NCI-H510A treated with DMSO at 0.1 percent for 48 hours (cell line): ENCODE data around the gene USO1.
"Not testable (repeated sequence)": the region's sequence is repeated elsewhere in the genome, so short reads cannot be mapped to it uniquely, and the experiment has no call there.

Experiments
- DNase-seq: peaks from one replicate; lab custom pipeline; 2025; lab: John Stamatoyannopoulos, UW

Gene USO1

DNA sequence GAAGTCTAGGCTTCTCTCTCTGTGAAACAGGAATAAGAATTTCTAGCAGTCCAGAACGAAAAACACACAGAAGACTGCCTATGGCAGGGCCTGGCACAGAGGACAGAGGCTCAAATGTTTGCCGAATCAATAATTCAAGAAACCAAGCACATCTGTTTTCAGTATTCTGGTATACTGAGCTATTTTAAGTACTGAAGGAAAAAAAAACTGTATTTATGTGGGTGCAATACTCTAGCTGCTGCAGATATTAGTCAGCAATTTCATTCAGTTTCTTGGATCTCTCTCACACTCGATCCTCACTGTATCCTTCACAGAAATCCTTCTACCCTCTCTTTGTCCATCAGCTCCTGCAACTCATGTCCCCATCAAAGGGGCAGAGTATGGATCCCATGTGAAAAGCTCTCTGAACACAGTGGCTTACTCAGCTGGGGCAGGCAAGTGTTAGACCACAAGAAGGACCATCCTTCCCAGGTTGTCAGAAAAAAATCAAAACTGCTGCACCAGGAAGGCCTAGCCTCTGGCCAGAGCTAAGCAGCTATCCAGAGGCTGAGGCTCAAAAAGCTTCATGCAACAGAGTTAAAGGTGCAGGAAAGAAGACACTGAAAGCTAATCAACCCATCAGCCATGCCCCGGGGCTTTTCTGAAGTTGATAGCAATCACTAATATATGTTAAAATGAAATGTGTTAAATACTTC, 9.1 kb upstream of the USO1 start:
- no peak for DNase-seq

DNA sequence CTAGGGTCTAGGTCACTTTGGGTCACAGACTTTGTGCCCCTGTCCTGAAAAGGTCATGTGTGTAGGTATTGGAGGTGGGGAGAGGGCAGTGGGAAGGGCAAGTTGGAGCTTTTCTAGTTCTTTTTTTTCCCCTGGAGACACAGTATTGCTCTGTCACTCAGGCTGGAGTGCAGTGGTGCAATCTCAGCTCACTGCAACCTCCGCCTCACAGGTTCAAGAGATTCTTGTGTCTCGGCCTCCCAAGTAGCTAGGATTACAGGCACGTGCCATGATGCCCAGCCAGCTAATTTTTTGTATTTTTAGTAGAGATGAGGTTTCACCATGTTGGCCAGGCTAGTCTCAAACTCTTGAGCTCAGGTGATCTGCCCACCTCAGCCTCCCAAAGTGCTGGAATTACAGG, 8.3 kb upstream of the USO1 start:
- DNase-seq, result not testable (repeated sequence)

DNA sequence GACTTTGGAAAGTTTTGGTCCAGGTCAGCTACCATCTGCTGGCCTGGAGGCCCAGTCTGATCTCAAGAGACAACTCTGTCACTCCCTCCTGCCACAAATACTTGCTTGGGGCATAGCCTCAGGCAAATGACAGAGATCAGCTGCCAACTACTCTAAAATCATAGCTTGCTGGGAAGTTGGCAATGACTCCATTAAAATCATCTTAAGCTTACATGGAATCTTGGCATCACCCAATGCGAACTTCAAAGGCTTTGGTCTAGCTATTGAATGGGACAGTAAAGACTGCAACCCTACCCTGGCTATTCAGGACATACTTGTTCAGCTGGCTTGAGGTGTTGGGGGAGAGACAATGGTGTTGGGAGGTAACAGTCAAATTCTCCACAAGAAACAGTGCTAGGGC, 7.0 kb upstream of the USO1 start:
- no peak for DNase-seq

DNA sequence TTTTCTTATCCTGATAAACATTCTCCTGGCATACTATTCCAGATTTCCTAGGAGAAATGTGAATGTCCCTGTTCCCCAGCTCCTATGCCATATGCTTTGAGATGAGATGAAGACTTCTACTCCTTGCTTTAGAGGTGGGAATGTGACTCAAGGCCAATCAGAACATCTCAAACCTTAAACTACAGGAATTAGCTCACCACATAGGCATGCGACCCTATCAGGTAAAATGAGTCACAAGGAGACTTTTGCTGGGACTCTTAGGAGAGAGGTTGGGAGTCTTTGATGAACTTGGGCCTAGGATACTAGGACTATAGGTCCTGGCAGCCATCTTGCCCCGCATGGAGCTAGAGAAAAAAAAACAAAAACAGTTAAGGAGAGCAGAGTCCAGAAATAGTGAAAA, 5.8 kb upstream of the USO1 start:
- DNase-seq, result no peak

DNA sequence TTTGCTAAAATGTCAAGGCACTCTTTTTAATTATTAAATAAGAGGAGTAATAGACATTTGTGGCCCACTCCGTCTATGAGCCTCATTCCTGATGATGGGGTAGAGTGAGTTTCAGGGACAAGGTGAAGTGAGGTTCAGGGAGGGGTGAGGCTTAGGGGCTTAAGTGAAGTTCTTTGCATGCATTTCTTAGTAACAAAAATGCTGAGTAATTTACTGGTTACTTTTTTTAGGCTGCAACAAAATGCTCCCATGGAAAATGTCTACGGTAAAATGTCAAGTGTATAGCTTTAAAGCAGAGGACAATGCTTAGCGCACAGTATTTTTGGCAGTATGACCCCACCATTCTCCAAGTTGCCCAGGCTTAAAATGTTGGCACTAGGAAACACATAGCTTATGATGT, 2.0 kb upstream of the USO1 start:
- DNase-seq, result no peak

DNA sequence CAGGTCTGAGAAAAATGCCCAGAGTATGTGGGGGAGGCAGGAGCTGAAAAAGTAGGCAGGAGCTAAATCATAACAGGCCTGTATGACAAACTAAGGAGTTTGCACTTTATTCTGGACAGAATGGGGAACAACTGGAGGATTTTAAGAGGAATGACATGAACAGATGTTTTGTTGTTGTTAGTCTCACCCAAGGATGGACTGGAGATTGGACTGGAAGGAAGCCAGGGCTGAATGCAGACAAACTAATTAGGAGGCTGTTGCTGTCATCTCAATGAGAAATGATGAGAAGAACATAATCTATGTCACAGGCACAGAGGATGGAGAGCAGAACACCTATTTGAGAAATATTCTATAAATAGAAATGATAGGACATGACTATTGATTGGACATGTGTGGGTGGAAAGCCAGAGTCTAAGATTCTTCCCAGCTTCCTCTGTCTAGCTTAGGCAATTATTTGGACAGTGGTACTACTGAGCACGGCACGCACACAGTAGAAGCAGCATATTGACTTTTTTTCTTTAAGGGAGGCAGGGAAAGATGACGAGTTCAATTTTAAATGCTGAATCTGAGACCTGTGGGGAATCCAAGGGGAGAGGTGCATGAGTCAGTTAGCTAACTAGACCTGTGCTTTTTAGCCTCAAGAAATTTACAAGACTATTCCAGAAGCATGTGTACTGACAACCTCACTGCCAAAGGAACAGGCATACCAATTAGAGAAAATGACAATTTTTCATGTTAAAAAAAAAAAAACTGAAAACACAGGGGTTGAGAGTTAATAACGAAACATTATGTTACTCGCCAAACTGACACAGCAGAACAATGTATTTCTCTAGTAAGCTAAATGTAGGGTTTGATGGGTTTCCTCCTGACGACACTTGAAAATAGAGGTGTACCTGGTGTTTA, 963 bp upstream of the USO1 start:
- DNase-seq, result no peak

DNA sequence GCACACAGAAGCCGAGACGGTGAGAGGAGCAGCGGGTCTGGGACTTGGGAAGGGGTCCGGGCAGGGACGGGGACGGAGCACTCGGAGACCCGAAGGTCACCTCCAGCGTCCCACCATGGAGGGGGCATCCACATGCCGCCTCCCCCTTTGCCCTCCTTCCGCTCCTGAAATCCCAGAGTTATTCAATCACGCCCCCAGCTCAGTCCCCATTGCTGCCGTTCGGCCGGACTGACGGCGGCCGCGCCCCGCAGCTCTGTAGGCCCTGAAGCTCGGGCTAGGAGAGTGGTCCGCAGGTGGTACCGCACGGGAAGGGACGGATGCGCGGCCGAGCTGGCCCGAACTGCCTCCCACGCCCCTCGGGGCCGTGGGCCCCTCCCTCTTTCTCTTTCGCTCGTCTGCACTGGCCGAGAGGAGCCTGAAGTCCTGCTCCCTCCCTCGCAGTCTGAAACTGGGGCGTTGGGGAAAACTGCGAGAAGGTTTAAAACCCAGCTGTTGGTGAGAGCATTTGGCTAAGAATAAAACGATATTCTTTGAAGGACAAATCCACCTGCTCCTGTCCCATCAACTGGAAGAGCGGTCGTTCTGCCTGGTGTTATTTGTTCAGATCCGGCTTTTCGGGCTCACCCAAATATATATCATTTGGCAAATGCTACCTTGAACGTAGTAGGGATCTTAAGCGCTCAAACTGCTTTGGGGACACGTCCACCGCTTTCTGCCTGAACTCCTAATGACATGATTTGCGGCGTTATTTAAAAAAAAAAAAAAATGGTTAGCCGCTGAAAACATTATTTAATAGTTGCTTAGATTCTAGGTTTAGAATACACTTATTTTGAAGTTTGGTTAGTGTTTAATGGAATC, 719 bp downstream of the USO1 start:
- peak; percentile 49 for DNase-seq

DNA sequence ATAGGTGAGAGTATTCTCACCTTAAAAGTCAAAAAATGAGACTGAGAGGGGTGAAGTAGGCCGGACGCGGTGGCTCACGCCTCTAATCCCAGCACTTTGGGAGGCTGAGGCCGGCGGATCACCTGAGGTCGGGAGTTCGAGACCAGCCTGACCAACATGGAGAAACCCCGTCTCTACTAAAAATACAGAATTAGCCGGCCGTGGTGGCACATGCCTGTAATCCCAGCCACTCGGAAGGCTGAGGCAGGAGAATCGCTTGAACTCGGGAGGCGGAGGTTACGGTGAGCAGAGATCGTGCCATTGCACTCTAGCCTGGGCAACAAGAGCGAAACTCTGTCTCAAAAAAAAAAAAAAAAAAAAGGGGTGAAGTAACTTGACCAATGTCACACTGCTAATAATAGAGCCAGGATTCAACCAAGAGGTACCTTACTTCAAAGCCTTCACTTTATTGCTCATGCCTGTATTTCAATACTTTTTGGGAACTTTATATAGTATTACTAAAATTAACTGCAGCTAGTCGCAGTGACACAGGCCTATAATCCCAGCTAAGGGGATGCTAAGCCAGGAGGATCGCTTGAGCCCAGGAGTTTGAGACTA, 1.7 kb downstream of the USO1 start:
- DNase-seq, result not testable (repeated sequence)

DNA sequence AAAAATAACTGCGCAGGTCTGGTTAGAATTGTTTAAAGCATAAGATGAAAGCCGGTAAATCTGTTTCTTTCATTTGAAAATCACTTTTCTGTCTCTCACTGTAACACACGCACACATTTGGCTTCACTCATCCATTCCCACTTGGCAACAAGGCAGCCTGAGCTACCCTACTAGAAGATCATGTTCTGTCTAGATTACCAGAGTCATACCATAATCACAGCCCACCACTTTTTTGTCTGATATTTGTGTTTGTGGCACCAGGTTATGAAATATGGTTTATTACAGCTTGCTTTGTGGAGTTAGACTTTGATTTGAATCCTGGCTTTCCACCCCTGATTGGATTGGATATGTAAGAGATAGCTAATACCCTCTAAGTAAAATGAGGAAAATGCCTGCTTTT, 2.2 kb downstream of the USO1 start:
- DNase-seq, result no peak

DNA sequence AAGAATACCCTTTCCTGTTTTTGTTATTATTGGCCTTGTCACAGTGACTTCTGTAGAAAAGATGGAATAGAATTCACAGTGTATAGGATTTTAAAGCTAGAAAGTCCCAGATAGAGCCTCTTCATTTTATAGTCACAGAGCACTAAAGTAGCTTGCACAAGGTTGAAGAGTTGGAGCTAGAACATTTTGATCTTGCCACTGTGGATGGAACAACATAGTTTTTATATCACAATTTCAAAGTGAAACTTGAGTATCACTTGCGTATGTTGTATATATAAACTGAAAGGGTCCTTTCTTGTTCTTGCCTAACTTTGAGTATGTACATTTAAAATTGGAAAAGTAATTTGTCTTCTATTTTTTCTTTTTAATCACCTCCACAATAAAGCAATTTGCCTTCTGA, 2.7 kb downstream of the USO1 start:
- DNase-seq, result no peak

DNA sequence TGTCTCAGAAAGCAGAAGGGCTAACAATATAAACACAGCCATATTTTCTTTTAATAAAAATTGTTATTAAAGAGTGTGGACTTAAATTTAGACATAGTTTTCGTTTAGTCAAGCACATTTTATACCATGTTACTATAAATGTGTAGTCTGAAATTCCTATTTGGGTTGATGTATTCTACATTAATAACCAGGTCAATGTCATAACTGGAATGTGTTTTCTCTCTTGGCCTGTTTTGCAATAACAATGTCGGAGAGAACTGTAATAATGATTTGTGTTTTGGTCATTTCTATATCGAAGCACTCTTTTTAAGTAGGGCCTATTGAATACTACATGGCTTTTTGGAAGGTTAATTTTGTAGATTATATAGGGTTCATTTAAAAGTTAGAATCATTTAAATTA, 5.5 kb downstream of the USO1 start:
- no peak for DNase-seq

DNA sequence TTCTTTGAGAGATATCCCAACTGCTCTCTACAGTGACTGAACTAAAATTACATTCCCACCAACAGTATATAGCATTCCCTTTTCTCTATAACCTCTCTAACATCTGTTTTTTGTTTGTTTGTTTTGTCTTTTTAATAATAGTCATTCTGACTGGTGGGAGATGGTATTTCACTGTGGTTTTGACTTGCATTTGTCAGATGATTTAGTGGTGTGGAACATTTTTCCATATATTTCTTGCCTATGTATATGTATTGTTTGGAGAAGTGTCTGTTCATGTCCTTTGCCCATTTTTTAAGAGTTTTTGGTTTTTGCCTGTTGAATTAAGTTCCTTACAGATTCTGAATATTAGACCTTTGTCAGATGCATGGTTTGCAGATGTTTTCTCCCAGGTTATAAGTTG, 9.0 kb downstream of the USO1 start:
- DNase-seq, result no peak

DNA sequence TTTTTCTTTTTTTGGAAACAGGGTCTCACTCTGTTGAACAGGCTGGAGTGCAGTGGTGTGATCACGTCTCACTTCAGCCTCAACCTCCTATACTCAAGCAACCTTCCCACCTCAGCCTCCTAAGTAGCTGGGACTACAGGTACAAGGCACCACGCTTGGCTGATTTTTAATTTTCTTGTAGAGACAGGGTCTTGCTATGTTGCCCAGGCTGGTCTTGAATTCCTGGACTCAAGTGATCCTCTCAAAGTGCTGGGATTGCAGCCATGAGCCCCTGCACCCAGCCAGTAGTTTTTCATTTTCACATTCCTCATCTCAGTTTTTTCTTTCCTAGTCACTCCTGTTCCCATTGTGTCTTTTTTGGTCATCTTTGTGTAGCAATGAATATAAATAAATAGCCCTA, 11.1 kb downstream of the USO1 start:
- DNase-seq, result no peak

DNA sequence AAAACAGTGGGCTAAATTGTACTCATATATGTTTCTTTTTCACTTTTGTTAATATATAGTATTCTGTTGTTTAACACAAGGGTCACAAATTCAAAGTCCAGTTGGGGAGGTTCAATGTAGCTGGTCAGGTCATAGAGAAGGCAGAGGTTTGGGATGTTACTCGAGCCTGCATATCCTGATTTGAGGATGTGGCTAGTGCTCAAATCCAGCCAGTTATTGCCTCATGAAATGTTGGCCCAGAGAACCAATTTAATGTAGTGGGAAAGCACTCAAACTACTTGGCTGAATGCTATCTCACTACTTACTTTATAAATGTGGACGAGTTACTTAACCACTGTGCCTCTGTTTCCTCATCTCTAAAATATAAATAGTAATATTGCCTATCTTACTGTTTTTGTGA, 12.5 kb downstream of the USO1 start:
- no peak for DNase-seq

DNA sequence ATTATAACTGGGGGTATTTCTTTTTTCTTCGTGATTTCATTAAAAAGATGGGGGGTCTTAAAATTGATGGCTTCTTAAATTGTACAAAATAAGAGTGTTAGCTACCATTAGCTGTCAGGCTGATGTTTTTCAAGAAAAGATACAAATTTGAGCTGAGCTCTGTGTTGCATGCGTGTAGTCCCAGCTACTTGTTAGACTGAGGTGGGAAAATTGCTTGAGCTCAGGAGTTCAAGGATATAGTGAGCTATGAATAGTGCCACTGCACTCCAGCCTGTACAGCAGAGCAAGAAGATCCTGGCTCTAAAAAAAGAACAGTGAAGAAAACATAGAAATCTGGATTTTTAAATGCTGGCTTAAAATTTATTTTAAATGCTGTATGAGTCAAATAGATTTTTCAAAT, 13.0 kb downstream of the USO1 start:
- no peak for DNase-seq

DNA sequence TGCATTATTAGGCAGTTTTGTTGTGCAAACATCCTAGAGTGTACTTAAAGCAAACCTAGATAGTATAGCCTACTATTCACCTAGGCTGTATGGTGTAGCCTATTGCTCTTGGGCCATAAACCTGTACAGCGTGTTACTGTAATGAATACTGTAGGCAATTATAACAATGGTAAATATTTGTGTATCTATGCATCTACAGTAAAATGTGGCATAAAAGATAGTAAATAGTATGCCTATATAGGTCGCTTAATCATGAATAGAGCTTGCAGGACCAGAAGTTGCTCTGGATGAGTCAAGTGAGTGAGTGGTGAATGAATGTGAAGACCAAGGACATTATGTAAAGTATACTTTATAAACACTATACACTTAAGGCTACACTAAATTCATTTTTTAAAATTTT, 16.6 kb downstream of the USO1 start:
- peak; percentile 13 for DNase-seq

DNA sequence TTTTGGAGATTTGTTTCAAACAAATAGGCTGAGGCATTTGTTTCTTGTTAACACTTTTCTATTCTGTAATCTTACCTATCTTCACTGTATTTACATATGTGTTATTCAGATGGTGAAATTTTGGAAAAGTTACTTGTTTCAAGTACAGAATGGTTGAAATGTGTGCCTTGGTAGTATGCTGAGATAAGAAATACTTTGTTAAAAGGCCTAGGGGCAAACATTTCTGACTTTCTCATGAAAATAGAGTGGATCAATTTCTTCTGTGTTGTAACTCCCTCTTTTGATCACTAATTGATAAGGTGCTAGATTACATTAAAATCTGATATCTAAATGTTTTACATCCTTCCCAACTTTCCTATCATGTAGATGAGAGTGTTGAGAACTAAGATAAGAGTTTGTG, 18.1 kb downstream of the USO1 start:
- DNase-seq, result no peak

DNA sequence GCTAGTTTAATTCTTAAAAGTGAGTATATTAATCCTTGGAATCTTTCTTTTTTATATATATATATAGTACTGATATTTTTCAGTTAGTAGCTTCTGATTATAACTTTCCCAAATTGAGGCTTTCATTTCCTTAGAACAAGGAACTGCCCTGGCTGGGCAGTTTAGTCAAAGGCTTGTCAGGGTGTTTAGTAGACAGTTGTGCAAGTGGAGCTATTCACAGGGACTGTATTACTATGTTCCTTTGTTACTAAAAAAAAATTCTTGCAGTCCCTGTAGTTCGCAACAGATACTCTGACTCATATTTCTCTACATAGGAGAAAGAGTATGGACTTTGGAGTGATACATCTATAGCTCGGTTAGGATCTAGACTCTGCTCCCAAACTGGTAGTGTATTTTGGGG, 20.8 kb downstream of the USO1 start:
- no peak for DNase-seq

DNA sequence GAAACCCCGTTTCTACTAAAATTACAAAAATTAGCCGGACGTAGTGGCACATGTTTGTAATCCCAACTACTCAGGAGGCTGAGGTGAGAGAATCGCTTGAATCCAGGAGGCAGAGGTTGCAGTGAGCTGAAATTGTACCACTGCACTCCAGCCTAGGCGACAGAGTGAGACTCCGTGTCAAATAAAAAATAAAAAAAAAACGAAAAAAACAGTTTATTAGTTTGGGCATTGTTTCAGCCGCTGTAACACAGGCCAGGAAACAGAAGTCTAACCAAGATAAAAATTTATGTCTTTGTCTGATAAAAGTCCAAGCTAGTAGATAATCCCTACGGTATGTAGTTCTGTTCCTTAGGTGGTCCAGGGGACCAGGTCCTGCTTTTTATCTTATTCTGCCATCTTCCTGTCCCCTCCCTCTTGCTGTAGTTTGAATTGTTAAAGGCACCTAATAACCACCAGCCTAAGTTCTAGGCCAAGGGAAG, 21.4 kb downstream of the USO1 start:
- DNase-seq, result no peak

DNA sequence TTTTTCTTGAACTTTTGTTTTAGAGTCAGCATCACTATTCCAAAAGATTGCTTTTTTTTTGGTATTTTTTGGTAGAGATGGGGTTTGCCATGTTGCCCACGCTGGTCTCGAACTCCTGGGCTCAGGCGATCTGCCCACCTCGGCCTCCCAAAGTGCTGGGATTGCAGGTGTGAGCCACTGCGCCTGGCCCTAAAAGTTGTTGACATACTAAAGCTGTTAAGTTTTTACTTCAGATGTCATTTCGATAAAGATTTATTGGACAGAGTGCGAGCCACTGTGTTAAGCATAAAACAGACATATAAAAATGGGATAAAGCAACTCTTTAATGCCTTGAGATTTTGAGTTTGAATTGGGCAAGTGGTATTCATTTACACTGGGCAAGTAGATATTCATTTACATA, 28.3 kb downstream of the USO1 start:
- DNase-seq, result no peak

DNA sequence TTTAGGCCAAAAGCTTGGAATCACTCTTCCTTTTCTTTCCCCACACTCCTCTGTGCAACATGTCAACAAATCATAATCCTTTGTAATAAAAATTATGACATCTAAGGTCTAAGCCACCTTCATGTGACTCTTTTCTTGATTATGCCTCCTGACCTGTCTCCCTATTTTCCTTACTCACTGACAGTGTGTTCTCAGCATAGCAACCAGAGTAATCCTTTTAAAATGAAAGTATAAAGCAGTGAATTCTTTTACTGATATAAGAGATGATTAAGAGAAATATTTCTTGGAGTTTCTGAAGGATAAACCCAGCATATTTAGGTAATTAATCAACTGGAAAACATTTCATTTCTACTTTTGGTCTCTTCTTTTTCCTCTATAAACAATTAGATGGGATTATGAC, 44.7 kb downstream of the USO1 start:
- no peak for DNase-seq

DNA sequence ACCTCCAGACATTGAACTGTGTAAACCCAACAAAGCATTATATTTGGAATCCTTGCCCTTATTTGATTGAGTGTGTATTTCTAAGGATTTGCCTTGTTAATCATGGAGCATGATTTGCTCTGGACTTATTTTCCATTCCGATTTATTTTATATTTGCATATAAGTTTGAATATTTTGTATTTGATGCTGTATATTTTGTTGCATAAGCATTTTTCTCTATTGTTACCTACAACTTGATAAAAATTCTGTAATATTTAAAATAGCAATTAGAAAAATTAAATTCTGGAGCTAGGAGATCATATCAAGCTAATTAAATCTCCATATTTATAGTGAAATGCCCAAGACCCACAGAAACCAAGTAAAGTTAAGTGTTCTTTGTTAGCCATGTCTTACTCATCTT, 47.2 kb downstream of the USO1 start:
- no peak for DNase-seq
